ENCODE measurements around the gene SEC14L5. TPM values are rescaled to one million over a fixed set of nuclear protein-coding genes. Genes with fewer than 3 reads are reported as not detected.
A peak's percentile ranks its signal among the peaks of the same experiment; 100 is the strongest.

SEC14L5 gene
- total and polyA plus RNA-seq, 5 donors, result 0.57 to 3.8 (median 1.4) TPM

GRCh38 chr16:4972938-4973587, 14.9 kb downstream of the SEC14L5 start:
- H3K27me3 ChIP-seq (ENCODE audit: control insufficient read depth, insufficient read depth), result no peaks in the 10 kb centered on the region
- intact Hi-C loops (cut with DNase I), result no loop called here
- H3K27ac ChIP-seq (ENCODE audit: low read length), result no peak overlapping the region
- ATAC-seq (no peak), DNase-seq (no peak)
- WGBS, result 41% methylated on average over 8 of the region's 8 CpGs
- H3K9me3 ChIP-seq (ENCODE audit: control insufficient read depth, low read length), result no peaks in the 10 kb centered on the region
- no peaks in the 10 kb centered on the region for H3K4me1 ChIP-seq (ENCODE audit: control insufficient read depth, insufficient read depth, low read length)
- no peak overlapping the region for H3K4me3 ChIP-seq (ENCODE audit: low read length)

DNA sequence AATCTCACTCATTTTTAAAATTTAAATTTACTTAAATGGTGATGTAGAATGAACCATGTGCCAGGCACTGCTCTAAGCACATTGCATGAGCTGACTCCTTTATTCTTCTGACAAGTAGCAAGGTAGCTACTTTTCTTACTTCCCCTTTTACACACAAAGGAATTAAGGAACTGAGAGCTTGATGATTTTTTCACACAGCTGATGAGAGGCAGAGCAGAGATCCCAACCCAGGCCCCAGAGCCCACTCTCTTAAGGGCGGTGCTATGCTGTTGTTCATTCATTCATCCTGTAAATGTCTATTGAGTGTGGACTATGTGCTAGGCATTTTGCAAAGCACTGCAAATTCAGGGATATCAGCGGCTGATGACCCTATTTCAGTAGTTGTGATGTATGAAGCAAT, 17.9 kb downstream of the SEC14L5 start:
- H3K27ac ChIP-seq (ENCODE audit: low read length), result no peak overlapping the region
- H3K9me3 ChIP-seq (ENCODE audit: control insufficient read depth, low read length), result no peaks in the 10 kb centered on the region
- H3K4me1 ChIP-seq (ENCODE audit: control insufficient read depth, insufficient read depth, low read length), result no peaks in the 10 kb centered on the region
- H3K27me3 ChIP-seq (ENCODE audit: control insufficient read depth, insufficient read depth), result no peaks in the 10 kb centered on the region
- no peak overlapping the region for H3K4me3 ChIP-seq (ENCODE audit: low read length)
- intact Hi-C loops (cut with DNase I), result no loop called here
- DNase-seq, result no peak
- no peak for ATAC-seq
- 82% methylated on average over 2 of the region's 2 CpGs for WGBS

DNA sequence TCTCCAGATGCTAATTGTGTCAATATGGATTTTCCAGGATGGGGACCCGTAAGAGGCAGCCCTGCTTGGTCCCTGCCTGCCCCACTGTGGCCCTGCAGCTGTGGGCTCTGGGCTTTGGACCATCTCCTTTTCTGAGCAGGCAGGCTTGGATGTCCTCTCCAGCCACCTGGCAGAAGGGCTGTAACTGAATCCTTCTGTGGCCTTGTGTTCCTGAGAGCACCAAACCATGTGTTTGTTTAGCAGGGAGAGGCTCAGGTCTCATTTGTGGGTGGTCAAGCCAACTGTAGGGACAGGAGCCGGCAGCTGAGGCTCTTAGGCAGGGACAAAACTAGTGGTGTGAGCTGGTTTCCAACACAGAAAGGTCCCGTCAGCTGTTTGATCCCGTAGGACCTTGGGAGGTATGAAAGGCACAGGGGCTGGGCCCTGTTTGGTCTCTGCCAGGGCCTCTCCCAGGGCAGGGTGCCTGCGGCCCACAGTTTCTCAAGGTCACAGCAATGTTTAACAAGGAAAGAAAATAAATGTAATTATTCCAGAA, 18.5 kb downstream of the SEC14L5 start:
- DNase-seq (no peak), ATAC-seq (no peak)
- no peaks in the 10 kb centered on the region for H3K27me3 ChIP-seq (ENCODE audit: control insufficient read depth, insufficient read depth)
- H3K9me3 ChIP-seq (ENCODE audit: control insufficient read depth, low read length), result no peaks in the 10 kb centered on the region
- H3K4me3 ChIP-seq (ENCODE audit: low read length), result no peak overlapping the region
- H3K27ac ChIP-seq (ENCODE audit: low read length), result no peak overlapping the region
- WGBS, result 83% methylated on average over 5 of the region's 5 CpGs
- intact Hi-C loops (cut with DNase I), result no loop called here
- no peaks in the 10 kb centered on the region for H3K4me1 ChIP-seq (ENCODE audit: control insufficient read depth, insufficient read depth, low read length)

DNA sequence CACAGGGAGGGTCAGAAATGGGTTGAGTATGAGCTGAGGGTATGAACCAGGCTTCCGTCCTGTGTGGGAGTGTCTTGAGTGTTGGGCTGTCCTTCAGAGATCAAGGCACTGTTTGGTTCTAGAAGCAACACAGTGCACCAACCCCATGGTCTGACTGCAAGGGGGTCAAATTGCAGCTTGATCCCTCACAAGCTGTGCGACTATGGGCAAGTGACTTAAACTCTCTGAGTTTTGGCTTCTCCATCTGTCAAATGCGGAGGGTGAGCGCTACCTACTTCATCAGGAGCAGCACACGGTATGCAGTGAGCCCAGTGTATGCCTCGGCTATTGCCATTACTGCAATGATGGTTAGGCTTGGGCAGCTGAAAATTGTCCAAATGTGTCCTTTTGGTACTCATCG, 21.0 kb downstream of the SEC14L5 start:
- Histone ChIP-seq H3K4me3 (ENCODE audit: low read length) (no peak overlapping the region), H3K27me3 (ENCODE audit: control insufficient read depth, insufficient read depth) (no peaks in the 10 kb centered on the region), H3K9me3 (ENCODE audit: control insufficient read depth, low read length) (no peaks in the 10 kb centered on the region), H3K27ac (ENCODE audit: low read length) (no peak overlapping the region), H3K4me1 (ENCODE audit: control insufficient read depth, insufficient read depth, low read length) (no peaks in the 10 kb centered on the region)
- 82% methylated on average over 7 of the region's 7 CpGs for WGBS
- DNase-seq (no peak), ATAC-seq (no peak)
- intact Hi-C loops (cut with DNase I), result no loop called here

DNA sequence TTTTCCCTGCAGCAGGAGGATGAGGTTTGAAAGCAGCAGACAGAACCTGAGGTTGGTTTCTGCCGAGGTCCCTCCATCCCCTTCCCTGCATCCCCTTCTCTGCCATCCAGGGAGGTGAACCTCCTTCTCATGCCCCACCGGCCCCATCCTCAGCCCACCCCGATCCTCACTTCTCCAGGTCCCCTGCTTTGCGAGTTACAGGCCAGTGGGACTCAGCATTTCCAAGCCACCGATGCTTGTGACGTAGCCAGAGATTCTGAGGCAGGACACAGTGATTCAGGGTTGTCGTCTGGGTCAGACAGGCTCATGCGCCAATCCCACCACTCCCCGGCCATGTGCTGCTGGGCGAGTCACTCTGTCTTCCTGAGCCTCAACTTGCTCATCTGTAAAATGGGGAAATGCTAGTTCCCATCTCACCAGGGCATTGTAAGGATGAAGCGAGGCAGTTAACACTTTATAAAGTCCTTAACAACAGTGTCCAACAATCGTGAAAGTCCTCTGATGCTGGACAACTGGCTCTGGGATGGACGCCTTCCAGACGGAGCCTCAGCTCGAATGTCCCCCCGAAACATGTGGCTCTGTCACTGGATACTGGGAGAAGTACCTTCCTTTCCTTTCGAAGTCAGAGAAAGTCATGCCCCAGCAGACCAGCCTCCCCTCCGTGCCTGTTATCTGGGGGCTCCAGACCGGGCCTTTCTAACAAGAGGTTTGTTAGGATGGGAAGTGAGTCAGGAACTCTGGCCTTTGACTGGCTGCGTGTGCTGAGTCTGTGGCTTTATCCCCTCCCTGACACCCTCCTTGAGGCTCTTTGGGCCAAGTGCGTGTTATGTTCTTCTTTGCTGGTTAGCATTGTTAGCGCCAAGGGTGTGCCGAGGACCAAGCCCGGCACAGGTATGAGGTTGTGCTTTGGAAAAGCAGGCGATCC, 21.9 kb downstream of the SEC14L5 start:
- Histone ChIP-seq H3K4me3 (ENCODE audit: low read length) (no peak overlapping the region), H3K9me3 (ENCODE audit: control insufficient read depth, low read length) (no peaks in the 10 kb centered on the region), H3K4me1 (ENCODE audit: control insufficient read depth, insufficient read depth, low read length) (no peaks in the 10 kb centered on the region), H3K27me3 (ENCODE audit: control insufficient read depth, insufficient read depth) (no peaks in the 10 kb centered on the region), H3K27ac (ENCODE audit: low read length) (no peak overlapping the region)
- WGBS, result 72% methylated on average over 25 of the region's 25 CpGs
- no peak for DNase-seq
- intact Hi-C loops (cut with DNase I), result no loop called here
- no peak for ATAC-seq

GRCh38 chr16:4980691-4981090, 22.6 kb downstream of the SEC14L5 start:
- Histone ChIP-seq H3K4me3 (ENCODE audit: low read length) (no peak overlapping the region), H3K27me3 (ENCODE audit: control insufficient read depth, insufficient read depth) (no peaks in the 10 kb centered on the region), H3K27ac (ENCODE audit: low read length) (no peak overlapping the region), H3K9me3 (ENCODE audit: control insufficient read depth, low read length) (no peaks in the 10 kb centered on the region), H3K4me1 (ENCODE audit: control insufficient read depth, insufficient read depth, low read length) (no peaks in the 10 kb centered on the region)
- intact Hi-C loops (cut with DNase I), result no loop called here
- no peak for DNase-seq
- no peak for ATAC-seq
- 73% methylated on average over 10 of the region's 10 CpGs for WGBS

- H3K27ac ChIP-seq (ENCODE audit: low read length), result peak overlapping the region; percentile 85
- WGBS, result 68% methylated on average over 7 of the region's 7 CpGs
- H3K27me3 ChIP-seq (ENCODE audit: control insufficient read depth, insufficient read depth), result no peaks in the 10 kb centered on the region
- ATAC-seq (peak in 1 of 2 donors; percentile 7), DNase-seq (no peak)
- H3K4me3 ChIP-seq (ENCODE audit: low read length), result no peak overlapping the region
- H3K4me1 ChIP-seq (ENCODE audit: control insufficient read depth, insufficient read depth, low read length), result no peaks in the 10 kb centered on the region
- intact Hi-C loops (cut with DNase I), result no loop called here
- H3K9me3 ChIP-seq (ENCODE audit: control insufficient read depth, low read length), result no peaks in the 10 kb centered on the region
These were observed 23.3 kb downstream of the SEC14L5 start for GRCh38 chr16:4981473-4981872.

GRCh38 chr16:4982056-4982867, 24.1 kb downstream of the SEC14L5 start:
- Histone ChIP-seq H3K27ac (ENCODE audit: low read length) (peak overlapping the region; percentile 94), H3K27me3 (ENCODE audit: control insufficient read depth, insufficient read depth) (no peaks in the 10 kb centered on the region), H3K9me3 (ENCODE audit: control insufficient read depth, low read length) (no peaks in the 10 kb centered on the region), H3K4me3 (ENCODE audit: low read length) (no peak overlapping the region), H3K4me1 (ENCODE audit: control insufficient read depth, insufficient read depth, low read length) (no peaks in the 10 kb centered on the region)
- ATAC-seq (peak; percentile 90), DNase-seq (peak; percentile 26 to 81 (median 77))
- WGBS, result 31% methylated on average over 20 of the region's 20 CpGs
- intact Hi-C loops (cut with DNase I), result no loop called here

DNA sequence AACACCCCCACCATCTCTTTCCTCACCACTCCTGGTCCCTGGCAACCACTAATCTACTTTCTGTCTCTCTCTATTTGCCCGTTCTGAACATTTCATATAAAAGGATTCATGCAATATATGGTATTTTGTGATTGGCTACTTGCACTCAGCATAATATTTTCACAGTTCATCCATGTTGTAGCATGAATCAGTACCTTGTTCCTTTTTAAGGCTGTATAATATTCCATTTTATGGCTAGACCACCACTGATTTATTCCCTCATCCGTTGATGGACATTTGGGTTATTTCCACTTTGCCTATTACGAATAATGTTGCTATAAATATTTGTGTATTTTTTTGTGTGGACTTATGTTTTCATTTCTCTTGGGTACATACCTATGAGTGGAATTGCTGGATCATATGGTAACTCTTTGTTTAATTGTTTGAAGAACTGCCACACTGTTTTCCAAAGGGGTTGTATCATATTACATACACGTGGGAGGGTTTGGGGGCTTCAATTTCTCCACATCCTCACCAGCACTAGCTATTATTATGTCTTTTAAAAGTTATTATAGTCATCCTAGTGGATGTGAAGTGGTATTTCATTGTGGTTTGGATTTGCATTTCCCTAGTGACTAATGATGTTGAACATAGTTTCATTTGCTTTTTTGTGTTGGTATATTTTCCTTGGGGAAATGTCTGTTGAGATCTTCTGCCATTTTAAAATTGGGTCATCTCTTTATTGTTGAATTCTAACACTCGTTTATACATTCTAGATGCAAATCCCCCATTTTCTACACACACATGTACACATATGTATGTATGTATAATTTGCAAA, 26.3 kb downstream of the SEC14L5 start:
- H3K27me3 ChIP-seq (ENCODE audit: control insufficient read depth, insufficient read depth), result no peaks in the 10 kb centered on the region

DNA sequence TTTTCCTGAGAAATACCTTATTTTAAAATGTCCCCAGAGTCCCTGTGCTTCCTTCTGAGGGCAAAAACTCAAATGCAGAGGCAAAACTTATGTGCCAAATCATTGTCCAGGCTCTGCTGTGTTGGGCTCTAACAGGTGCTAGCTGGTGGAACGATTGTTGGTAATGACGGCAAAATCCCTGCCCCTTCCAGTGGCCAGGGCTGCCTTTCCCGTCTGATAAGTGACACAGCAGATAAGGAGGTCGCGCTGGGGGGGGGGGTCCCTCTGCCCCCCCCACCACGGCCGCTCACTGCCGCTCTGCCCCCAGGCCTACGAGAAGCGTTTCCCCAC, 29.1 kb downstream of the SEC14L5 start:
- Histone ChIP-seq H3K27ac (ENCODE audit: low read length) (no peak overlapping the region), H3K27me3 (ENCODE audit: control insufficient read depth, insufficient read depth) (no peaks in the 10 kb centered on the region), H3K4me1 (ENCODE audit: control insufficient read depth, insufficient read depth, low read length) (no peaks in the 10 kb centered on the region), H3K4me3 (ENCODE audit: low read length) (no peak overlapping the region), H3K9me3 (ENCODE audit: control insufficient read depth, low read length) (no peaks in the 10 kb centered on the region)
- WGBS, result 2% methylated on average over 10 of the region's 10 CpGs
- DNase-seq (no peak), ATAC-seq (no peak)
- intact Hi-C loops (cut with DNase I), result no loop called here

More for the DNA sequence above, 26.3 kb downstream of the SEC14L5 start:
- ATAC-seq (no peak), DNase-seq (no peak)
- Histone ChIP-seq H3K4me1 (ENCODE audit: control insufficient read depth, insufficient read depth, low read length) (no peaks in the 10 kb centered on the region), H3K4me3 (ENCODE audit: low read length) (no peak overlapping the region), H3K27ac (ENCODE audit: low read length) (no peak overlapping the region), H3K9me3 (ENCODE audit: control insufficient read depth, low read length) (no peaks in the 10 kb centered on the region)
- intact Hi-C loops (cut with DNase I), result no loop called here
- WGBS, result 75% methylated on average over 5 of the region's 5 CpGs
